Fibroblast of villous mesenchyme (primary cell): ENCODE measurements around the gene RERE. TPM values are rescaled to one million over a fixed set of nuclear protein-coding genes. Genes with fewer than 3 reads are reported as not detected.

Experiments used
- DNase-seq: peaks from one replicate; pipeline ENCODE4 v3.0.0-alpha.2; 2010; ENCODE audit warnings: low read depth
- H3K4me3 ChIP-seq: 2 replicates; pipeline ENCODE4 v1.5.1; 2011; ENCODE audit warnings: low read depth, mild to moderate bottlenecking, low read length
- small RNA-seq: library from RNA; depleted of rRNA; stranded (forward); fragments of <200 nt; gene quantifications from one replicate; pipeline ENCODE3, GENCODE V24; 2012
- total RNA-seq: library from RNA; depleted of rRNA; stranded (reverse); fragments of >200 nt; gene quantifications from 2 replicates; pipeline ENCODE4 v1.2.3, GENCODE V29; 2012
- TF ChIP-seq, protein P1 (sequence below): IDR thresholded peaks from 2 replicates; pipeline ENCODE4 v1.5.1; 2012; ENCODE audit warnings: low read depth, mild to moderate bottlenecking, low read length; ENCODE audit not compliant: insufficient read depth

The RERE gene
- total RNA-seq, 1 donor = 51.4 TPM

DNA sequence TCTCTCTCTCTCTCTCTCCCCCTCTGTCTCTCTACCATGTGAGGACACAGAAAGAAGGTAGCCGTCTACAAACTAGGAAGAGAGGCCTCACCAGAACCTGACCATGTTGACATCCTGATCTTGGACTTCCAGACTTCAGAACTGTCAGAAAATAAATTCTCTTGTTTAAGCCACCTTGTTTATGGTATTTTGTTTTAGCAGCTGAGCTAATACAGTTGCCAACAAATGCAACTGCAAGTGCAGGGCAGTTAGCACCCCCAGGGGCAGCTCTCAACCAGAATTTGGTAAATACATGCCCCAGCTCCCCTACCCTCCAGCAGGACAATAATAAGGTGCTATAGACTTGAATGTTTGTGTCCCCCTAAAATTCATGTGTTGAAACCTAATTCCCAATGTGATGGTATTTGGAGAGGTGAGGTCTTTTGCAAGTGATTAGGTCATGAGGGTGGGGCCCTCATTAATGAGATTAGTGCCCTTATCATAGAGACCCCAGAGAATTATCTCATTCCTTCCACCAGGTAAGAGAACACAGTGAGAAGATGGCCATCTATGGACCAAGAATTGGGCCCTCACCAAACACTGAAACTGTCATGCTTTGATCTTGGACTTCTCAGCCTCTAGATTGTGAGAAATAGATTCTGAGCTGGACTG is 506.2 kb downstream of the RERE start:
- DNase-seq = no peak

GRCh38 chr1:8307628-8308027 is 509.8 kb downstream of the RERE start:
- no peak for DNase-seq
- no peak overlapping the region for H3K4me3 ChIP-seq
- TF ChIP-seq, protein P1, sequence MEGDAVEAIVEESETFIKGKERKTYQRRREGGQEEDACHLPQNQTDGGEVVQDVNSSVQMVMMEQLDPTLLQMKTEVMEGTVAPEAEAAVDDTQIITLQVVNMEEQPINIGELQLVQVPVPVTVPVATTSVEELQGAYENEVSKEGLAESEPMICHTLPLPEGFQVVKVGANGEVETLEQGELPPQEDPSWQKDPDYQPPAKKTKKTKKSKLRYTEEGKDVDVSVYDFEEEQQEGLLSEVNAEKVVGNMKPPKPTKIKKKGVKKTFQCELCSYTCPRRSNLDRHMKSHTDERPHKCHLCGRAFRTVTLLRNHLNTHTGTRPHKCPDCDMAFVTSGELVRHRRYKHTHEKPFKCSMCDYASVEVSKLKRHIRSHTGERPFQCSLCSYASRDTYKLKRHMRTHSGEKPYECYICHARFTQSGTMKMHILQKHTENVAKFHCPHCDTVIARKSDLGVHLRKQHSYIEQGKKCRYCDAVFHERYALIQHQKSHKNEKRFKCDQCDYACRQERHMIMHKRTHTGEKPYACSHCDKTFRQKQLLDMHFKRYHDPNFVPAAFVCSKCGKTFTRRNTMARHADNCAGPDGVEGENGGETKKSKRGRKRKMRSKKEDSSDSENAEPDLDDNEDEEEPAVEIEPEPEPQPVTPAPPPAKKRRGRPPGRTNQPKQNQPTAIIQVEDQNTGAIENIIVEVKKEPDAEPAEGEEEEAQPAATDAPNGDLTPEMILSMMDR = no peak

More for the DNA sequence above, 506.2 kb downstream of the RERE start:
- H3K4me3 ChIP-seq = no peak overlapping the region
- TF ChIP-seq, protein P1 = no peak

DNA sequence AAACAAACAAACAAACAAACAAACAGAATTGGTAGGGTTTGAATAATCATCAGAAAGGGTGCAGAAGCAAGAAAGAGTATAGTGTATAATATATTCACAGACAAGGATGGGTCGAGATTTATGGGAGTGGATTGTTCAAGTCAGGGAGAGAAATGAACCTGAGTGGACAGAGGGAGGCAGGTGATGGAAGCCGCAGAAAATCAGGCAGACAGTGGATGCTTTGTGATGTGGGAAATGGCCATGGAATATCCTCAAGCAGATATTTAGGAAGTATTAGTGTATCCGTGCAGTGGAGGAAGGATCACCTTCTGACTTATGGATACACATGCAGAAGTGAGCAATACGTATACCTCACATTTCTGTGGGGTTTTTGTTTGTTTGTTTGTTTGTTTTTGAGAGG is 513.6 kb downstream of the RERE start:
- DNase-seq = no peak
- TF ChIP-seq, protein P1 = no peak
- H3K4me3 ChIP-seq = no peak overlapping the region

GRCh38 chr1:8303141-8303540 is 514.3 kb downstream of the RERE start:
- peak; percentile 82 for DNase-seq
- TF ChIP-seq, protein P1 = no peak
- no peak overlapping the region for H3K4me3 ChIP-seq

Small RNA genes lying within 50 kb of the gene (small RNA-seq; reads per million reads assigned to genes)
- gene MIR6728 (not detected), gene RF00019 (not detected), gene RF00599 (not detected)

Other genes with a start within 250 kb of the RERE start
- gene ENO1, start 61.0 kb upstream of the RERE start, total RNA-seq = 1,401 and 1,535 TPM in 2 replicates
- not detected in 2 replicates for gene CA6, start 128.2 kb upstream of the RERE start, total RNA-seq
- not detected in 2 replicates for gene SLC2A7, start 208.8 kb upstream of the RERE start, total RNA-seq